Stomach (tissue), 9 donors: ENCODE measurements around the gene CTU1. TPM values are rescaled to one million over a fixed set of nuclear protein-coding genes. Genes with fewer than 3 reads are reported as not detected.

ENCODE experiments used
- DNase-seq, 2 donors: peaks; one replicate each; pipeline versions ENCODE4 v3.0.0 to v3.0.0-alpha.2; 2013 to 2019
- H3K27ac ChIP-seq, 5 donors: fragments of 200-600 bp in 4 of 5; sonication (generic) in 4 of 5; one replicate each; pipeline ENCODE4 v1.5.1; 2013 to 2019; ENCODE audit warnings: mild to moderate bottlenecking in 1 of 5, moderate library complexity in 1 of 5
- H3K27me3 ChIP-seq, 3 donors: fragments of 200-600 bp; sonication (generic); one replicate each; pipeline ENCODE4 v1.5.1; 2017 to 2019; ENCODE audit warnings: mixed run types in 1 of 3
- H3K36me3 ChIP-seq, 4 donors: fragments of 200-600 bp; sonication (generic); 1 replicate in 3 of 4; 2 replicates in 1 of 4; pipeline ENCODE4 v1.5.1; 2016 to 2019
- H3K4me1 ChIP-seq, 4 donors: fragments of 200-600 bp; sonication (generic); one replicate each; pipeline ENCODE4 v1.5.1; 2016 to 2019
- H3K4me3 ChIP-seq, 4 donors: fragments of 200-600 bp; sonication (generic) in 3 of 4; one replicate each; pipeline ENCODE4 v1.5.1; 2016 to 2019; ENCODE audit warnings: mild to moderate bottlenecking in 1 of 4
- H3K9me3 ChIP-seq, 4 donors: fragments of 200-600 bp; sonication (generic); one replicate each; pipeline ENCODE4 v1.5.1; 2016 to 2019
- EP300 ChIP-seq: sonication (generic); formaldehyde crosslinking; IDR thresholded peaks from one replicate; pipeline ENCODE4 v1.6.1; 2017; ENCODE audit warnings: antibody characterized with exemption
- POLR2A ChIP-seq, 4 donors: fragments of 450-650 bp; IDR thresholded peaks; one replicate each; pipeline ENCODE4 v1.6.1; 2016; ENCODE audit warnings: antibody characterized with exemption in 4 of 4, control low read depth in 2 of 4, mild to moderate bottlenecking in 1 of 4, moderate library complexity in 1 of 4
- POLR2AphosphoS5 ChIP-seq, 3 donors: sonication (generic); formaldehyde crosslinking; IDR thresholded peaks; one replicate each; pipeline ENCODE4 v1.6.1; 2016; ENCODE audit warnings: antibody characterized with exemption in 3 of 3
- WGBS, 5 donors: extraction: QIAGEN DNeasy Blood & Tissue Kit in 3 of 5; methylation state at CpG; one replicate each; pipeline versions ENCODE4 v1.1.5 to v1.1.7; 2013 to 2018; 5-methylcytosine and 5-hydroxymethylcytosine counted together
- intact Hi-C: fragments of 100-400 bp; cut with DNase I; formaldehyde crosslinking; loops from one replicate; pipeline ENCODE4 v1.15.1; 2023; ENCODE audit warnings: low total_unique reads
- polyA plus RNA-seq, 3 donors: library from polyadenylated mRNA; stranded (reverse); fragments of 200-250 nt; gene quantifications; one replicate each; pipeline ENCODE4 v1.2.3, GENCODE V29; 2013
- total RNA-seq, 5 donors: library from RNA; depleted of rRNA; stranded (reverse); fragments of >200 nt; gene quantifications; one replicate each; pipeline versions ENCODE4 v1.1.0 to v1.2.3, GENCODE V29; 2014 to 2016
- TF ChIP-seq, protein P1 (sequence below), 7 experiments: fragments of 450-650 bp in 4 of 7; fragments of 200-600 bp in 3 of 7; sonication (generic) in 3 of 7; IDR thresholded peaks; one replicate each; pipeline ENCODE4 v1.5.1; 2016 to 2019; ENCODE audit warnings: antibody characterized with exemption in 7 of 7, control low read depth in 2 of 7, mild to moderate bottlenecking in 1 of 7
- donor health status: healthy with polysubstance abuse.
- donor health status: Bipolar disorder and iron deficiency.
- donor health status: healthy.

The CTU1 gene
- total and polyA plus RNA-seq, 8 donors, result 0.58 to 47.3 (median 4.0) TPM

DNA sequence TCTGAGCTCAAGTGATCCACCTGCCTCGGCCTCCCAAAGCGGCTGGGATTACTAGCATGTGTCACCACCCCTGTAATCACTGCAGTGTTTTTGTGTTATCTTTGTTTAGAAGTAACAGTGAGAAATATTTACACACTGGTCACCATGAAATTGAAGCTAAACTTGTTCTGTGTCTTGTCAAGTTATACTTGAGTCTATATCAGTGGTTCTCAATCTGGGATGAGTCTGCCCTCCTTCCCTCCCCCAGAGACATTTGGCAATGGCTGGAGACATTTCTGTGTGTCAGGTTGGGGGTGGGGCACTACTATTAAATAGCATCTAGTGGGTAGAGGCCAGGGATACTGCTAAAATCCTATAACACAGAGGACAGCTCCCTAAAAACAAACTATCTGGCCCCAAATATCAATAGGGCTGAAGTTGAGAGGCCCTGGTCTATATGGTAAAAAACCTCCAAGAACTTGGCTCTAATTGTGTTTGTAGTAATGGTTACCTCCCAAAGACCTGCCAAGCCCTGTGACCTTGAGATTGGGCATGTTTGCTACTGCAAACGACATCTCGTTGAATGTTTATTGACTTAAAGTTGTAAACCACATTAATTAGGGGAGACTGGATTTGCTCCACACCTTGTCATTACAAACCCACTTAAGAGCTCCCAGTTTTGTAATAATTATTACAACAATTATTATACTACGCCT, 6.9 kb downstream of the CTU1 start:
- Histone ChIP-seq H3K9me3 (no peaks in the 10 kb centered on the region), H3K4me3 (no peak overlapping the region), H3K27ac (peak overlapping the region in 1 of 5 donors; percentile 21), H3K36me3 (peaks cover 14 to 64% (median 64%) of the 10 kb centered on the region in 4 donors), H3K4me1 (peaks cover 0 to 53% (median 25%) of the 10 kb centered on the region in 4 donors), H3K27me3 (no peaks in the 10 kb centered on the region)
- WGBS, 5 donors, result 37 to 56% (median 55%) methylated on average over 5 of the region's 5 CpGs
- no peak for TF ChIP-seq POLR2AphosphoS5 (IDR thresholded peaks at IDR 0.05)
- no peak for TF ChIP-seq EP300
- TF ChIP-seq, protein P1, sequence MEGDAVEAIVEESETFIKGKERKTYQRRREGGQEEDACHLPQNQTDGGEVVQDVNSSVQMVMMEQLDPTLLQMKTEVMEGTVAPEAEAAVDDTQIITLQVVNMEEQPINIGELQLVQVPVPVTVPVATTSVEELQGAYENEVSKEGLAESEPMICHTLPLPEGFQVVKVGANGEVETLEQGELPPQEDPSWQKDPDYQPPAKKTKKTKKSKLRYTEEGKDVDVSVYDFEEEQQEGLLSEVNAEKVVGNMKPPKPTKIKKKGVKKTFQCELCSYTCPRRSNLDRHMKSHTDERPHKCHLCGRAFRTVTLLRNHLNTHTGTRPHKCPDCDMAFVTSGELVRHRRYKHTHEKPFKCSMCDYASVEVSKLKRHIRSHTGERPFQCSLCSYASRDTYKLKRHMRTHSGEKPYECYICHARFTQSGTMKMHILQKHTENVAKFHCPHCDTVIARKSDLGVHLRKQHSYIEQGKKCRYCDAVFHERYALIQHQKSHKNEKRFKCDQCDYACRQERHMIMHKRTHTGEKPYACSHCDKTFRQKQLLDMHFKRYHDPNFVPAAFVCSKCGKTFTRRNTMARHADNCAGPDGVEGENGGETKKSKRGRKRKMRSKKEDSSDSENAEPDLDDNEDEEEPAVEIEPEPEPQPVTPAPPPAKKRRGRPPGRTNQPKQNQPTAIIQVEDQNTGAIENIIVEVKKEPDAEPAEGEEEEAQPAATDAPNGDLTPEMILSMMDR (IDR thresholded peaks at IDR 0.05), result no peak
- TF ChIP-seq POLR2A (IDR thresholded peaks at IDR 0.05), result no peak
- intact Hi-C loops, result no loop called here
- DNase-seq, result no peak

DNA sequence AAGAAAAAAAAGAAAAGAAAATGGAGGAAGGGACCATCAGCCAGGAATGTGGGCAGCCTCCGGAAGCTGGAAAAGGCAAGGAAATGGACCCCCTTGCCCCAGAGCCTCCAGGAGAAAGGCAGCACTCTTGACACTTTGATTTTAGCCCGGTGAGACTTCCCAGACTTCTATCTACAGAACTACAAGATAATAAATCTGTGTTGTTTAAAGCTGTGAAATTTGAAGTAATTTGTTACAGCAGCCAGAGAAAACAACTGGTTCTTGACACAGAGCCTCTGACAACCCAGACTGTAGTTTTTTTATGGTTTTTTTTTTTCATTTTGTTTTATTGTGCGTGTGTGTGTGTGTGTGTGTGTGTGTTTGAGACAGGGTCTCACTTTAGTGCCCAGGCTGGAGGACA, 7.6 kb downstream of the CTU1 start:
- TF ChIP-seq, protein P1 (IDR thresholded peaks at IDR 0.05), result no peak
- TF ChIP-seq POLR2AphosphoS5 (IDR thresholded peaks at IDR 0.05), result no peak
- TF ChIP-seq EP300, result no peak
- TF ChIP-seq POLR2A (IDR thresholded peaks at IDR 0.05), result no peak
- peaks cover 14 to 64% (median 64%) of the 10 kb centered on the region in 4 donors for H3K36me3 ChIP-seq

DNA sequence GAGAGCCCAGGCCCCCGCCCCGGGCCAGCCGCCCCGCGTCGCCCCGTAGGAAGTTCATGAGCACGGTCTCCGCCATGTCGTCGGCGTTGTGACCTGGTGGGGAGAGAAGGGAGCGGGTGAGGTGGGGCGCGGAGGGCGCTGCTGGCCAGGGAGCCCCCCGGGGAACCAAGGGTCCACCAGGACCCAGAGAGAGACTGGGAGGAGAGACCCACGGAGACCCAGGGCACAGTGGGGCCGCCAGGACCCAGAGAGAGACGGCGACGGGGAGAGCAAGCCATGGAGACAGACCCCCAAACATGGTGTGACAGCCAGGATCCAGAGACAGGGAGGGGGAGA, 9.2 kb downstream of the CTU1 start:
- no peaks in the 10 kb centered on the region for H3K9me3 ChIP-seq
- H3K27ac ChIP-seq, result peak overlapping the region in 1 of 5 donors; percentile 58
- intact Hi-C loops, result no loop called here
- TF ChIP-seq EP300 (no peak), POLR2A (IDR thresholded peaks at IDR 0.05) (no peak), POLR2AphosphoS5 (IDR thresholded peaks at IDR 0.05) (no peak)
- TF ChIP-seq, protein P1 (IDR thresholded peaks at IDR 0.05), result no peak
- peak overlapping the region in 2 of 4 donors; percentile 24 to 34 for H3K4me3 ChIP-seq
- DNase-seq, result no peak
- peaks cover 14 to 57% (median 53%) of the 10 kb centered on the region in 4 donors for H3K36me3 ChIP-seq
- H3K27me3 ChIP-seq, result no peaks in the 10 kb centered on the region
- WGBS, 5 donors, result 63 to 79% (median 68%) methylated on average over 12 to 22 of the region's 22 CpGs
- peaks cover 0 to 49% (median 28%) of the 10 kb centered on the region in 4 donors for H3K4me1 ChIP-seq

More for the DNA sequence above, 7.6 kb downstream of the CTU1 start:
- WGBS, 5 donors, result 52 to 69% (median 62%) methylated on average over 3 of the region's 3 CpGs
- H3K9me3 ChIP-seq, result no peaks in the 10 kb centered on the region
- no peak for DNase-seq
- H3K27me3 ChIP-seq, result no peaks in the 10 kb centered on the region
- H3K27ac ChIP-seq, result peak overlapping the region in 1 of 5 donors; percentile 21
- intact Hi-C loops, result no loop called here
- H3K4me1 ChIP-seq, result peaks cover 0 to 46% (median 22%) of the 10 kb centered on the region in 4 donors
- no peak overlapping the region for H3K4me3 ChIP-seq

DNA sequence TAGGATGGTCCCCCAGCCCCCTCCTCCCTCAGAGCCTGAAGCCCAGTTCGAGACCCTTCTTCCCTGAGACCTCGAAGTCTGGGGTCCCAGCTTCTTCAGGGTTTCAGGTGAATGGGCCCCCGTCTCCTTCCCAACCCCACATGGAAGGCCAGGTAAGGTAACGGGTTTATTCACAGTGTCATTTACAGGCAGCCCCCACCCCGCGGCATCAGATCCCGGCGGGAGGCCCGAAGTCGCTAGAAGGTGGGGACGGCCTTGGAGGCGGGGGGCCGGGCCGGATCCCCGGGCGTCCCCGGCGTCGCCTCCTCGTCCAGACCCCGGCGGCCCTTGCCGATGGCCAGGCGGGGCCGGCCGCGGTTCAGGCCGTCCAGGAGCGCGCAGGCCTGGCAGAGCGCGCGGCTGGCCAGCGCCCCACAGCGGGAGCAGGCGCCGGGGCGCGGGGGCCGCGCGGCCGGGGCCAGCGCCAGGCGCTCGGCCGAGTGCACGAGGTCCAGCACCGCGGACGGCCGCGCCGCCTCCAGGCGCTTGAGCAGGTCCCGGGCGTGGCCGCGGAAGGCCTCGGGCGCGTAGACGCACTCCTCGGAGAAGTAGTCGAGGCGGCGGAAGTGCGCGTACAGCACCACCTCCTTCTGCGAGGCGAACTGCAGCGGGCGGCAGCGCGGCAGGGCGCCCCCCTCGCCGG, 9.7 kb downstream of the CTU1 start:
- H3K27ac ChIP-seq, result peak overlapping the region in 1 of 5 donors; percentile 58
- TF ChIP-seq EP300 (no peak), POLR2AphosphoS5 (IDR thresholded peaks at IDR 0.05) (no peak), POLR2A (IDR thresholded peaks at IDR 0.05) (no peak)
- TF ChIP-seq, protein P1 (IDR thresholded peaks at IDR 0.05), result no peak
- H3K4me1 ChIP-seq, result peaks cover 0 to 45% (median 27%) of the 10 kb centered on the region in 4 donors
- intact Hi-C loops, result no loop called here
- 59 to 76% (median 75%) methylated on average over 14 to 78 of the region's 78 CpGs for WGBS, 5 donors
- no peaks in the 10 kb centered on the region for H3K27me3 ChIP-seq
- no peaks in the 10 kb centered on the region for H3K9me3 ChIP-seq
- peaks cover 10 to 52% (median 48%) of the 10 kb centered on the region in 4 donors for H3K36me3 ChIP-seq
- H3K4me3 ChIP-seq, result peak overlapping the region in 2 of 4 donors; percentile 24 to 34
- DNase-seq, result peak in 1 of 2 donors; percentile 88
